WI38 (cell line): ENCODE data around the gene PAWR.

Experiments
- H3K4me3 ChIP-seq: 2 replicates; pipeline ENCODE4 v1.5.1; 2011; ENCODE audit warnings: low read depth, mild to moderate bottlenecking, control low read depth, low read length
- TF ChIP-seq, protein P1 (sequence below): IDR thresholded peaks from 2 replicates; pipeline ENCODE4 v1.5.1; 2012; ENCODE audit warnings: low read depth, mild to moderate bottlenecking, control low read depth, low read length

Gene PAWR

DNA sequence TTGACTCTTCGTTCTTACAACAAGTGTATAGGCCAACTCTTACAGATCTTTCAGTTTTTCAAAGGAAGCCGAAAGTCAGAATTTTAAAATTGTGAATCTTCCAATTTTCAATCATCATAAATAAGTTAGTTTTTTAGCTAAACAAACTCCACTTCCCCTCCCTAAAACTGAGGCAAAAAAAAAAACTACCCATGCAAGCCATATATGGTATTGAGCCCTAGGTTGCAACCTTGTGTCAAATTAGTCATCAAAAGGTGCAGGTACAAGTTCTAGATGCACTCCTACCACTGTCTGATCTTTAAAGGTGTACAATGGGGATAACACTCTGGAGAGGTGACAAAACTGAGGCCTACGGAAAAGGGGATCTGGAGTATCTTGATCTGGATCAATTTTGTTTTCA lies 97.9 kb downstream of the PAWR start:
- no peak overlapping the region for H3K4me3 ChIP-seq
- TF ChIP-seq, protein P1, sequence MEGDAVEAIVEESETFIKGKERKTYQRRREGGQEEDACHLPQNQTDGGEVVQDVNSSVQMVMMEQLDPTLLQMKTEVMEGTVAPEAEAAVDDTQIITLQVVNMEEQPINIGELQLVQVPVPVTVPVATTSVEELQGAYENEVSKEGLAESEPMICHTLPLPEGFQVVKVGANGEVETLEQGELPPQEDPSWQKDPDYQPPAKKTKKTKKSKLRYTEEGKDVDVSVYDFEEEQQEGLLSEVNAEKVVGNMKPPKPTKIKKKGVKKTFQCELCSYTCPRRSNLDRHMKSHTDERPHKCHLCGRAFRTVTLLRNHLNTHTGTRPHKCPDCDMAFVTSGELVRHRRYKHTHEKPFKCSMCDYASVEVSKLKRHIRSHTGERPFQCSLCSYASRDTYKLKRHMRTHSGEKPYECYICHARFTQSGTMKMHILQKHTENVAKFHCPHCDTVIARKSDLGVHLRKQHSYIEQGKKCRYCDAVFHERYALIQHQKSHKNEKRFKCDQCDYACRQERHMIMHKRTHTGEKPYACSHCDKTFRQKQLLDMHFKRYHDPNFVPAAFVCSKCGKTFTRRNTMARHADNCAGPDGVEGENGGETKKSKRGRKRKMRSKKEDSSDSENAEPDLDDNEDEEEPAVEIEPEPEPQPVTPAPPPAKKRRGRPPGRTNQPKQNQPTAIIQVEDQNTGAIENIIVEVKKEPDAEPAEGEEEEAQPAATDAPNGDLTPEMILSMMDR: no peak

DNA sequence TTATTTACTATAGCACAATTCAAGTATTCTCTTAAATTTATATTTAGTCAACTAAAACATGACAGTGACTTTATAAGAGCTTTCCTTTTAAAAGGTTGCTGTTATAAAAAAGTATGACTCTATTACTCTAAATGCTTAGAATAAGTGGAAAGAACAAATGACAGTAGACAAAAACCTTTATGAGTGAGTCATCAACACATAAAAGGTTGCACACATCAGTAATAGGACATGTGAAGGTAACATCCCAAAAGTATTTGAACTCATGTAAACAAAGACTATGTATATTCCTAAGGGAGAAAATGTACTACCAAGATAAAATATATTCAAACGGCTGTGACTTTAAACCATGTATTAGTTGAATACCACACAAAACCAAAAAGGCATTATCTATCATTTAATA lies 98.8 kb downstream of the PAWR start:
- no peak overlapping the region for H3K4me3 ChIP-seq
- TF ChIP-seq, protein P1: no peak

DNA sequence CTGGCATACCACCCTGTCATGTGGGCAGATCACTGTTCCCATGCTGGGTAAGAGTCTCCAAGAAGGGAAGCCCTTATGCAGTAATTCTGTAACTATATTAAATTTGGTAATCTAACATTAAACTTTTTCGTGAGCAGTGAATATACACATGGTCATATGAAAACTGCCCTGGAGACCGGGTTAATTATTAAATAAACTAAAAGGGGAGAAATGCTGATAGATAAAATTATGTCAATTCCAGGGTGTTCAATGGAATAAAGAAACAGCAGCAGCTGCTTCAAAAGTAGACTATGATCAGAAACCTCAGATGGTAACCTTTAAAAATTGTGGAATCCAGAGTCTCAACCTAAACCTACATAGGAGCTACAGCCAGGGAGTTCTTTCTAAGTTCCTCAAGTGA lies 100.0 kb downstream of the PAWR start:
- TF ChIP-seq, protein P1: no peak
- no peak overlapping the region for H3K4me3 ChIP-seq

DNA sequence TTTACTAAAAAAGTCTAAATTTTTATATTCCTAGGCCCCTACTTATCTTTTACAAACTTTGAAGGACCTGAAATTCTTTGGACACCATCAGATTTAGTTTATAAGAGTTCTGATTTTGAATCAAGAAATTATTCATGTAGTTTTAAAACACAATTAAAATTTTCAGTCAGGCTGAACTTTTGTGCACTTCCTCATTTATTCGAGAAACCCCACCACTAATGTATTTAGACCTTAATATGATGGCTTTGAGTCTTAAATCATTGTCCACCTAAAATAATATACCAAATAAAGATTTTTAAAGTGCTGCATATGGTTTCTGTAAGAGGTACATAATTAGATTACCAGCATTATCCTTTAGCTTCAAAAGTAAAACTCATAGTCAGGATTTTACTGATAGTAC lies 103.4 kb downstream of the PAWR start:
- TF ChIP-seq, protein P1: no peak
- no peak overlapping the region for H3K4me3 ChIP-seq

DNA sequence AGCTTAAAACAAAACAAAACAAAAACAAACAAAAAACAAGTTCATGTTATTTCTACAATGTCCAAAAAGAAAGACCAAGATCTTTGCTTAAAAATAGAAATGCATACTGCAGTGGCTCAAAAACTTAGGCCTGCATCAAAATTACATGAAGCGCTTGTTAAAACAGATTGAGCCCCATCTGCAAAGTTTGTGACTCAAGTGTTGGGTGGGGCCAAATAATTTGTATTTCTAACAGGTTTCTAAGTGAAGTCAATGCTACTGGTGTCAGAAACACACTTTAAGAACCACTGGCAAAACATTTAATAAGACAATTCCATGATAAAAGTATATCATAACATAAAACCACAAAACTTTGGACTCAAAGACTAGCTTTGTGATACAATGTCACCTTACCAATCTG lies 105.6 kb downstream of the PAWR start:
- TF ChIP-seq, protein P1: no peak
- H3K4me3 ChIP-seq: no peak overlapping the region

DNA sequence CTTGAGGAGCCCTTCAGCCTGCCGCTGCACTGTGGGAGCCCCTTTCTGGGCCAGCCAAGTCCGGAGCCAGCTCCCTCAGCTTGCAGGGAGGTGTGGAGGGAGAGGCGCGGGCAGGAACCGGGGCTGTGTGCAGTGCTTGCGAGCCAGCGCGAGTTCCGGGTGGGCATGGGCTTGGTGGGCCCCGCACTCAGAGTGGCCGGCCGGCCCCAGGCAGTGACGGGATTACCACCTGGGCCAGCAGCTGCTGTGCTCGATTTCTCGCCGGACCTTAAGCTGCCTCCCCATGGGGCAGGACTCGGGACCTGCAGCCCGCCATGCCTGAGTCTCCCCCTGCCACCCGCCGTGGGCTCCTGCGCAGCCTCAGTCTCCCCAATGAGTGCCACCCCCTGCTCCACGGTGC lies 116.9 kb downstream of the PAWR start:
- TF ChIP-seq, protein P1: no peak
- no peak overlapping the region for H3K4me3 ChIP-seq

DNA sequence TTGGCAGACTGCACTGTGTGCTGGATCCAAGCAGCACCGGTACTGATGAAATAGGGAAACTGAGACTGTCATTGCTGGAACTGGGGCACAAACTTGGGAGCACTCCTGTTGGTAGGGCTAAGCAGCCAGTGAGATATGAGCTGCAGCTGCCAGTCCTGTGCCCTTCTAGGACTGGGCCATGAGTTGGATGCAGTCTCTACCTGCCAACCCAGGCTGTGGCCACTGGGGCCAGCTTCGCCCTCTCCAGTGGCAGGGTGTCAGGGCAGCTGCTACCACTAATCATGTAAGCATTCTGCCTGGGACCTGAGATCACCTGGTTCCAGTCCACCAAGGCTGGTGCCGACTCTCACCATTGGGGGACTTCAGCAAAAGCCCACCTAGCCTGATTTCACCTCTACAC lies 121.1 kb downstream of the PAWR start:
- TF ChIP-seq, protein P1: no peak

More for the DNA sequence above, 121.1 kb downstream of the PAWR start:
- H3K4me3 ChIP-seq: no peak overlapping the region
